ENCODE data around the gene NUP133. TPM values are rescaled to one million over a fixed set of nuclear protein-coding genes. Genes with fewer than 3 reads are reported as not detected.

NUP133 gene
- total and polyA plus RNA-seq, 10 of the 15 experiments (the other 5 are each of a cell fraction or from before 2014, with no cell fraction given), result 10.9 to 45.4 (median 29.2) TPM

DNA sequence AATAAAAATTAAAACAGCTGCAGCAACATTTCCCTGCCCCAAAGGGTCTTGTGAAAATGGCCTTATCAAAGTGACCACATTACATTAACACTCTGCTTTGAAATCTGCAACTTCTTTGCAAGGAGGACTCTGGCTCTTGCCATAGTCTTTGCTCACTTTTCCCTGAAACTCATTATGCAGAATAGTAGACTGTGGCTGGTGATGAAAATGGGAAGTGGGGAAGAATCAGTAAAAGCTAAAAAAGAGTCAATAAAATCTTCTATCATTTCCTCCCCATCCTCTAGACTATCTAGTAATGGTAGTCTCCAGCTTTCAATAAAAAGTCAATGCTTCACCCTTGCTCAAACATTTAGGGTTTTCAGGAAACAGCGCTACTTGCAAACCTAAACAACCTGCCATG is 18.6 kb upstream of the NUP133 start (continued):
- TF ChIP-seq, protein P1, sequence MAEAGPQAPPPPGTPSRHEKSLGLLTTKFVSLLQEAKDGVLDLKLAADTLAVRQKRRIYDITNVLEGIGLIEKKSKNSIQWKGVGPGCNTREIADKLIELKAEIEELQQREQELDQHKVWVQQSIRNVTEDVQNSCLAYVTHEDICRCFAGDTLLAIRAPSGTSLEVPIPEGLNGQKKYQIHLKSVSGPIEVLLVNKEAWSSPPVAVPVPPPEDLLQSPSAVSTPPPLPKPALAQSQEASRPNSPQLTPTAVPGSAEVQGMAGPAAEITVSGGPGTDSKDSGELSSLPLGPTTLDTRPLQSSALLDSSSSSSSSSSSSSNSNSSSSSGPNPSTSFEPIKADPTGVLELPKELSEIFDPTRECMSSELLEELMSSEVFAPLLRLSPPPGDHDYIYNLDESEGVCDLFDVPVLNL (IDR thresholded peaks at IDR 0.05; ENCODE audit: low read depth, low read length), result no peak
- no peak for TF ChIP-seq RB1 (IDR thresholded peaks at IDR 0.05; ENCODE audit: borderline replicate concordance)
- TF ChIP-seq SMAD1 (IDR thresholded peaks at IDR 0.05; ENCODE audit: low read depth, partially characterized antibody), result no peak

DNA sequence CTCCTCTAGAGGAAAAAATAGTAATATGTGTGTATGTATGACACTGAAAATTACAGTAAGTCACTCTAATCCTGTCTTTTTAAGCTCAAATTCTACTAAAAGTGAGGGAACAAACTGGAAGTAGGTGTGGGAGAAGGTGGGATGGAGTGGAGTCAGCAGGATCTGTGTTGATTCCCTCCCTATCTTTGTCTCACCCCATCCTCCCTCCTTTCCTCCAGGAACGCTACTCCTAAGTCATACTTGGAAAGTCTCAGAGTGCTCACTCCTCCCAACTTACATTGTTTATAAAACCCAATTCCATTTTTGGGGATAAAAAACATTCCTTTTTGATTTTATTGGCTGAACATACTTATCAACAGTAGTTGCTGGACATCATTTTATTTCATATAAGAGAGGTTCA is 14.9 kb upstream of the NUP133 start:
- TF ChIP-seq, protein P2, sequence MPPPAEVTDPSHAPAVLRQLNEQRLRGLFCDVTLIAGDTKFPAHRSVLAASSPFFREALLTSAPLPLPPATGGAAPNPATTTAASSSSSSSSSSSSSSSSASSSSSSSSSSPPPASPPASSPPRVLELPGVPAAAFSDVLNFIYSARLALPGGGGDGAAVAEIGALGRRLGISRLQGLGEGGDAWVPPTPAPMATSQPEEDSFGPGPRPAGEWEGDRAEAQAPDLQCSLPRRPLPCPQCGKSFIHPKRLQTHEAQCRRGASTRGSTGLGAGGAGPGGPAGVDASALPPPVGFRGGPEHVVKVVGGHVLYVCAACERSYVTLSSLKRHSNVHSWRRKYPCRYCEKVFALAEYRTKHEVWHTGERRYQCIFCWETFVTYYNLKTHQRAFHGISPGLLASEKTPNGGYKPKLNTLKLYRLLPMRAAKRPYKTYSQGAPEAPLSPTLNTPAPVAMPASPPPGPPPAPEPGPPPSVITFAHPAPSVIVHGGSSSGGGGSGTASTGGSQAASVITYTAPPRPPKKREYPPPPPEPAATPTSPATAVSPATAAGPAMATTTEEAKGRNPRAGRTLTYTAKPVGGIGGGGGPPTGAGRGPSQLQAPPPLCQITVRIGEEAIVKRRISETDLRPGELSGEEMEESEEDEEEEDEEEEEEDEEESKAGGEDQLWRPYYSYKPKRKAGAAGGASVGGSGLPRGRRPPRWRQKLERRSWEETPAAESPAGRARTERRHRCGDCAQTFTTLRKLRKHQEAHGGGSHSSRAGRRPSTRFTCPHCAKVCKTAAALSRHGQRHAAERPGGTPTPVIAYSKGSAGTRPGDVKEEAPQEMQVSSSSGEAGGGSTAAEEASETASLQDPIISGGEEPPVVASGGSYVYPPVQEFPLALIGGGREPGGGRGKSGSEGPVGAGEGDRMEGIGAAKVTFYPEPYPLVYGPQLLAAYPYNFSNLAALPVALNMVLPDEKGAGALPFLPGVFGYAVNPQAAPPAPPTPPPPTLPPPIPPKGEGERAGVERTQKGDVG (CRISPR knock-in tag; IDR thresholded peaks at IDR 0.05), result no peak
- TF ChIP-seq PML (IDR thresholded peaks at IDR 0.05; ENCODE audit: low read length) (no peak), CEBPB (IDR thresholded peaks at IDR 0.05; ENCODE audit: borderline replicate concordance in 1 of 2, low read depth in 2 of 2, low read length in 2 of 2) (no peak)
- Histone ChIP-seq H3K4me1 (ENCODE audit: control insufficient read depth, insufficient read depth, low read length) (no peaks in the 10 kb centered on the region), H3K9ac (ENCODE audit: control insufficient read depth, insufficient read depth, low read length) (no peak overlapping the region), H3K4me2 (ENCODE audit: control insufficient read depth, insufficient read depth) (no peak overlapping the region), H4K20me1 (ENCODE audit: control insufficient read depth, insufficient read depth) (no peaks in the 10 kb centered on the region), H2AFZ (ENCODE audit: control insufficient read depth, low read depth, low read length) (no peak overlapping the region), H3K4me3 (no peak overlapping the region), H3K27me3 (replicated peaks in 1 of 2; ENCODE audit: control insufficient read depth in 2 of 2, insufficient read depth in 2 of 2, low read length in 1 of 2) (no peaks in the 10 kb centered on the region), H3K9me3 (replicated peaks; ENCODE audit: control insufficient read depth, insufficient read depth, low read length) (no peaks in the 10 kb centered on the region), H3K79me2 (ENCODE audit: control insufficient read depth, insufficient read depth, low read length) (no peaks in the 10 kb centered on the region), H3K27ac (ENCODE audit: control insufficient read depth, insufficient read depth) (no peak overlapping the region), H3K36me3 (ENCODE audit: control insufficient read depth in 2 of 2, insufficient read depth in 2 of 2, low read length in 1 of 2) (peaks cover 0 to 9% of the 10 kb centered on the region in 2 experiments; a peak in 3 of 4 replicates)
- in situ Hi-C loops (cut with MboI) (no loop called here), intact Hi-C loops (cut with micrococcal nuclease; ENCODE audit: unreplicated experiment) (no loop called here)
- POLR2A ChIA-PET, result no interaction called here
- SMC1A ChIA-PET (ENCODE audit: uncharacterized antibody, unreplicated experiment), result no interaction called here
- ATAC-seq (no peak), DNase-seq (ENCODE audit: low read depth, low spot score) (no peak), FAIRE-seq (no peak)
- CTCF ChIA-PET, result no interaction called here
- RAD21 ChIA-PET (ENCODE audit: unreplicated experiment), result no interaction called here
- 86% methylated on average over 1 of the region's 1 CpG for WGBS (ENCODE audit: insufficient coverage, insufficient replicate concordance, low lambda C conversion rate, missing lambda C conversion rate)
- no TSS peak for BruUV-seq (replicated peaks)
